HG02610 (cell line): ENCODE data around the gene PHF12.
A peak's percentile ranks its signal among the peaks of the same experiment; 100 is the strongest.

Experiments used
- ATAC-seq: cut with Tn5 transposase; IDR thresholded peaks from one replicate; pipeline ENCODE4 v1.9.1; 2021; ENCODE audit warnings: mild to moderate bottlenecking, moderate library complexity; ENCODE audit not compliant: unreplicated experiment

PHF12 gene

DNA sequence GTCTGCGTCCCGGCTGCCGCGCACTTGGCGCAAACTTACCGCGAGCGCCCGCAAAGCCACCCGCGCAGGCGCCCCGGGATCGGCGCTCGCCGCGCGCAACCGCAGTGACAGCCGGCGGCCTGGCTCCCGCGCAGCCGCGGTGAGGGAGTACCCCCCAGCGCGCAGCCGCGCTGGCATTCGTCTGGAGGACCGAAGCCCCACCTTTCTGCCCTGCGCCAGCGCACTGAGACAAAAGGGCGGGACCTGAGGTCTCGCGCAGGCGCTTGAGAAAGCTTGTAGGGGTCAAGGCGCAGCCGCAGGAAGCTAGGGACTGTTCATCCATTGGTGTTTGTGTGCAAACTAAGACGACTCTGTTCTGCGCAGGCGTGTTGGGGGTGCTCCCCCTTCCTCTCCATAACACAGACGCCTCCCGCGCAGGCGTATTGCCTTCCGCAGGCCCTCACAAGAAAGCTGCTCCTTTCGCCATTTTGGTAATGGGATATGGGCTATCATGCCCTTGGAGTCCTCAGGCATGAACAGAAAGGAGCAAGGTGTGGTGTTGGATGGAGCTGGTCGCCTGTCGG lies at the start of gene PHF12:
TSS of gene PHF12 (minus strand) at position 91 of the 563 bp plus-strand sequence. CDS start 558 bp downstream, outside the sequence.
- peak; percentile 51 for ATAC-seq

DNA sequence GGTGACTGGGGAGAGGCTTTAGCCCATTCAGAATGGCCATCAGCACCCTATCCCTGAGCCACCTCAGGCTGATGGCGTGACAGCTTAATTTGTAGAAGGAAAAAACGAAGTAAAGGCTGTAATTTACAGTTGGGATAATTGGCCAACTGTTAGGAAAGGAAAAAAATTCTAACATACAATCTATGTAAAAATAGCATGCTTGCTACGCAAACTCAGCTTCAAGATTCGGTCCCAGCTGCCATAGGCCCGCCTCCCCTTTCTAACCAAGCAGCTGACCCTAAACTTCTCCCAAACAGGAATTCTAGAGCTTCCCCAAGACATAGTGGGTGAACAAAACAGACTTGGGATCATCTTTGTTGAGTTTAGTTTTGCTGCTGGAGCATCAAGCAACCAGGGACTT lies 49.7 kb upstream of the PHF12 start:
- ATAC-seq, result no peak

DNA sequence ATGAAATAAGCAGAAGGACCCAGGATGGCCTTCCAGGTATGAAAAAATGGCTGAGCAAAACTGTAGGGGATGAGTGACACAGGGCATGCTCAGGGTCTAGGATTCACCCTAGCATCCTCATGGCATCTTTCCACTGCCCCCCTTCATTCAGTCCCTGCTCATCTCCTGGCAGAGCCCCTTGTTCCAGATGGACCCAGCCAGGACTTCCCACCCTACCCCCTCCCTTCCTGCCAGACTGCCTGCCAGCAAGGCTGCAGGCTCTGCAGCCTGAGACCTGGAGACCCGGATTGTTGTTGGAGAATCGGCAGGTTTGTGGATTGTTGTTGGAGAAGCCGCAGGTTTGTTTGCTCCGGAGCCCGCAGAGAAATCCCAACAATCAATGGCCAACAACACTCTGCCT lies 47.9 kb upstream of the PHF12 start:
- ATAC-seq, result no peak

DNA sequence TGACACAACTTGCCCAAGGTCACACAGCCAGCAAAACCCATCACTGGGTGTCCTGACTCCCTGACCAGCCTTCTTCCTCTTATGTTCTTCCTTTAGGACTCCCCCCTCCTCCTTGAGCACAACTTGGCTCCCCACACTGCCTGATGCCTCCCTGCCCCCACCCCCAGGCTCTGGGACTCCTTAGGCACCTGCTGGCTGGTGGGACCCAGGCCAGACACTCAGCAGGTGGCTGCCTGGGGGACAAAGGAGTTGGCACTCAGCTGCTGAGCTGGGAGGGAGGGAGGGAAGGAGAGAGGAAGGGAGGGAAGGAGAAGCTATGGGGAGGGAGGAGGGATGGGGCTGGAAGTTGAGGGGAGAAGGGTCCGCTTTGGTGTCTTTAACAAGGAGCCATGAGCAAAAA lies 46.5 kb upstream of the PHF12 start:
- no peak for ATAC-seq

DNA sequence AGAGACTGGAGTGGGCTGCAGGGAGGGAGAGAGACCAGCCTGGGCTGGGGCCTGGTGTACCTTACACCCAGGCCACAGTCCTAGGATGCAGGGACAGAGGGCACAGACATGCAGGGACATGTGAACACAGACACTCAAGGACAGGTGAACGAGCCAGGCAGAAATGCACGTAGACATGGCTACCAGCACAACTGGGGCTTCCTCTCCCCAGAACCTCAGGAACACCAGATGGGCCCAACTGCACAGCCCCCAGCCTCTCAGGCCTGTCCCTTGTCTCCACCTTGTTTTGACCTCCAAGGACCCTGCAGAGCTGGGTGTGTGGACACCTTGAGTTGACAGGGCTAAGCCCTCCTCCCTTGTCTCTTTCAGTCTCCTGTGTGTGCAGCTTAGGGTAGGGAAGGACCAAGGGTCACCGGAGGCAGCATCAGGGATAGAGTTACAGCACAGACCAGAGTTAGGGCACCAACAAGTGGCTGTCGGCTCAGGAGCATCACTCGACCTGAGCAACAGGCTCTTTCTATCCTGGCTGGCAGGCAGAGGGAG lies 45.3 kb upstream of the PHF12 start:
- no peak for ATAC-seq

DNA sequence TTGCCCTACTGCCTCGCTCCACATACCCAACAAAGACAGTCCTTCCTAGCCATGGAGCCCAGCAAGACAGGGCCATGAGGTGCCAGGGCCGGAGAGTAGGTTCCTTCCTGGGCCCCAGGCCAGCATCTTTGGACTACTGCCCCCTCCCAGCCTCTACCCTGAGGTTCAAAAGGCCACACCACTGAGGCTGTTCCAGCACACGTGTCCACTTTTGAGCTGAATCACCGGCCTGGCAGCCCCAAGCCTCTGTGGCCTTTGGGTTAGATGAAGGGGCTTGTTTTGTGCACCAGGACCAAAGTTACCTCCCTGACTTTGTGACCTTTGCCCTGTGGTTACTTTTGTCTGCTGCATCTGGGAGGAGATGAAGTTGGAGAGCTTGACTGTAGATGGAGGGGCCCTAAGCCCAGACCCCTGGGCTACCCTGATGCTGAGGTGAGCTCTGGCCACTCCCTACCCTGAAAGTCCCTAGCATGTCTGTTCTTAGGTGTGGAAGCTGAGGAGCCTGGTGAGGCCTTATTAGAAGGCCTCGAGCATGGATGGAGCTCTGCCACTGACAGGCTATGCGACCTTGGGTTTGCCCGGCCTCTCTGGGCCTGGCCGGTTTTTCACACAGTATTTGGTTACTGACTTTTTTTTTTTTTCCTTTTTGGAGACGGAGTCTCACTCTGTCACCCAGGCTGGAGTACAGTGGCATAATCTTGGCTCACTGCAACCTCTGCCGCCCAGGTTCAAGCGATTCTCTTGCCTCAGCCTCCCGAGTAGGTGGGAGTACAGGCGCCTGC lies 42.5 kb upstream of the PHF12 start:
- no peak for ATAC-seq

DNA sequence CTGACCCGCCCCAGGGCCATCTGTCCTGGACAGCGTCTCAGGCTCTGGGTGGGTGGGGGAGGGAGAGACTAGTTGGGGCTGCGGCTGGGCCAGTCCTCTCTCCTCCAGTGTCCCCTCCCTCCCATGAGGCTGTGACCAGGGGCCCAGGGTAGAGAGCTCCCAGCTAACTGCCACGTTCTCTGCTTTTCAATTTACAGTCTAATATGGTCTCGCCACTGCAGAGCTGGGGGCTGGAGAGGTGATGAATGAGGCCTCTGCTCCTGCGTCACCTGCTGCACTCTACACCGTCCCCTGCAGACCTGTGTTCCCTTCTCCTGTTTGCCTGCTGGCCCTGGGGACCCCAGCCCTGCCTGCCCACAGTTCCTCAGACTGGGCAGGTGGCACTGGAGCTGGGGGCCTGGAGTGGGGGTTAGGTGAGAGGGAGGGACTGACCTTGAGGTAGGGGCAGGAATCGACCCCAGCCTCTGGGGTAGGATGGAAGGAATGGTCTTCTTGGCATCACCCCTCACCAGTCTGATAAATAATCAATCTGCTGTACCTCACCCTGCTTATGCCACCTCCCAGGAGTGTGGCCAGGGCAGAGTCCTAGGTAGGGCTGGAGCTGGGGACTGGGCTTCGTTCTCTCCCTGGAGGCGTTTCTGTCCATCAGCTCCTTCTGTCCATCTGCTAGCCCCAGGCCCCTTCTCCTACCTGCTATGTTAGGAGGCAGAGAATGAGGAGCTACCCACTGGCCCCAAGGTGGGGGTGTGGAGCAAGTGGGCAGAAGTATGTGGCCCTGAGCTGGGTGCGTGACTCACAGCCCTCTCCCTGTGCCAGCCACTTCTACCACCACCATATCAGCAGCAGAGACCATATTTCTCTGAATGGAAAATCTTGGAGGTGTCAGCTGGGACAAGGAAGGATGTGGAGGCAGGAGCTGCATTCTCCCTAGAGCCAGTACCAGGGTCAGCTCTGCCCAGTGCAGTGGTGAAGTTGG lies 41.6 kb upstream of the PHF12 start:
- no peak for ATAC-seq

DNA sequence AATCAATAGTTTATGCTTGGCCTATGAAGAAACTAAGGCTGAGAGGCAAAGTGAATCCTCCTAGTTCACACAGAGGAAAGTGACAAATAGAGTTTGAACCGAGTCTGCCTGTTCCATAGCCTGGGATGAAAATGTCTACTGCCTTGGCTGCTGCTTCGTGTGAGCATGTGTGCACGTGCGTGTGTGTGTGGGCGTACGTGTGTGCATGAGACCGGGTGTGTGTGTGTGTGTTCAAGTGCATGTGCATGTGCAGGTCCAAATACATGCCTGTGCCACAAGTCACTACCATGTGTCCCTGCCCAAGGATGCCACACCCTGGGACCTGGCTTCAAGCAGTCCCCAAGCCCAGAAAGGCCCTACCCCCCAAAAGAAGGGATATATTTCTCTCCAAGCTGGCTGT lies 40.9 kb upstream of the PHF12 start:
- ATAC-seq, result no peak

DNA sequence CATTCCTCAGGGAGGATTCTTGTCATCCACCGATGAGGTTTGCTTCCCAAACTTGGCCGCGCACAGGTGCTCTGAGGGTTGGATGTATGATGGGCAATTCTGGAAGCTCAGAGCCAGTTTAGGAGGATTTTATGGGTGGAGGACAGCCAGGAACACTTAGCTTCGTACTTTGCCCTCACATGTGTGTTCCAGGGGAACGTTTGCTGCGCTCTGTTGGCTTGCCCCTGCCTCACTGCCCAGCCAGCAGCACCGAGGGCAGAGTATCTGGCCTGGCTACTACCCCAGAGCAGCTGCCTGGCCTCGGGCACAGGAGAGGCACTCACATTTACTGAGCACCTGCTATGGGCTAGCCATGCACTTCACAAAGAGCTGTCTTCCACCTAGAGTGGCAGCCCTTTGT lies 40.5 kb upstream of the PHF12 start:
- no peak for ATAC-seq

DNA sequence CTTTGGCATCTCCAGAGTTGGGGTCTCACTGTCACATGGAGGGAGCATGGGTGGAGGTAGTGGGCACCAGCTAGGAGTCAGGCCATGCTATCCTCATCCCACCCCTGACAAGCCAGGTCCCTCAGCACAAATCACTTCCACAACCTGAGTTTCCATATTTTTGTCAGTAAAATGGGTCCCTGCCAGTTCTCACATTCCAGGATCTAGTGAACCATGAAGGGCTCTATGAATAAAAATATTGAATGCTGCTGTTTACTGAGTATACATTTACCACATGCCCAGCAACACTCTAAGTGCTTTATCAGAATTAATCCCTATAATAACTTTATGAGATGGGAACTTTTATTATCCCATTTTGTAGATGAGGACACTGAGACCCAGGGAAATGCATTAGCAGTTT lies 37.7 kb upstream of the PHF12 start:
- ATAC-seq, result no peak

DNA sequence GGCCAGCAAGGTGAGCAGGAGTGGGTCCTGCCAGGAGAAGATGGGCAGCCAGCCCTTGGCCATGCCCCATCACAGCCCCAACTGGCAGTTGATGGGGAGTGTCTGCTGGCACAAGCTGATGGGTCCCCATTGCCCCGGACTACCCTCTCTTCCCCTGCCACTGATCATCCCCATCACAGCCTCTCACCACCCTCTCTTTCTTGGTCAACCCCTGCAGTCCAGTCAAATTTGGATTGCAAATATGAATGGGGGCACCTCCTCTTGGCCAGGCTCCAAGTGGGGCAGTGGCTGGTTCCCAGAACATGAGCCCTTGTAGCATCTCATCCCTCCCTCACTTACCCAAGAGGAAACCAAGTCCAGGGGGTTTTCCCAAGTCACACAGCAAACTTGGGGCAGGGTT lies 37.2 kb upstream of the PHF12 start:
- no peak for ATAC-seq

DNA sequence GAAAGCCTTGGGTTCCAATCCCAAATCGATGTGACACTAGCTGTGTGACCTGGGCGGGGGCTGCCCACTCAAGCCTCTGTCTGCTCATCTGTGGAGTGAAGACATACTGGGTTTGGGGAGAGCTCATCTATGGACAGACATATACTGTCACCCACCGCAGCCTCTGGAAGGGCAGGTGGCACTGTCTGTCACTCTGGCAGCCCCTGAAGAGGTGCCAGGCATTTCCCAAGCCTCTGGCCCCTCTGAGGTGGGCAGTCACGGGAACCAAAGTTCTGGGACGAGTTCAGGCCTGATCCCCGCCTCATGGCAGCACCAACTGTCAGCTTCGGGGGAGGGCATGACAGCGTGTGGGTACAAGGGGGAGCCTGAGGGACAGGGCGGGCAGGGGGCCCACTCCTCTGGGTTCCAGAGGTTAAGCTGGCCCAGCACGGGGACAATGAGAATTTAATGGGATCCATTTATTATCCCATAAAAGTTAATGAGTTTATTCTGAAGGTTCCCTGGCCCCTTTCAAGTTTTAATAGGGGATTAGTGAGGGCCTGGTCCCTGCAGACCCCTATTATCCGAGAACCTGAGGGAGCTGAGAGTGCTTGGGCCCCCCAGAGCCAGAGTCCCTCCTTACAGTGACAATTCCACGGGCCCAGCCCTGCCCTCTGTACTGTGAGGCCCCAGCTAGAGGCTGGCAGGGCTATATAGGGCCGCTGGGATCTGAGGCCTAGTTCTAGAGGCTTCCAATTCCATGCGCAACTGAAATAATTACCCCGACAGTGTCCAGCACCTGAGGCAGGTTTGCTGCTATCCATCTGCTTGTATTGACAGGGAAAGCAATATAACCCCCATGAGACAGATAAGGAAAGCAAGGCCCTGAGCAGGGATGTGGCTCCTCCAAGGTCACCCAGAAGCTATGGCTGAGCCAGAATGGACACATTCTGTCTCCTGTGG lies 35.7 kb upstream of the PHF12 start:
- no peak for ATAC-seq

DNA sequence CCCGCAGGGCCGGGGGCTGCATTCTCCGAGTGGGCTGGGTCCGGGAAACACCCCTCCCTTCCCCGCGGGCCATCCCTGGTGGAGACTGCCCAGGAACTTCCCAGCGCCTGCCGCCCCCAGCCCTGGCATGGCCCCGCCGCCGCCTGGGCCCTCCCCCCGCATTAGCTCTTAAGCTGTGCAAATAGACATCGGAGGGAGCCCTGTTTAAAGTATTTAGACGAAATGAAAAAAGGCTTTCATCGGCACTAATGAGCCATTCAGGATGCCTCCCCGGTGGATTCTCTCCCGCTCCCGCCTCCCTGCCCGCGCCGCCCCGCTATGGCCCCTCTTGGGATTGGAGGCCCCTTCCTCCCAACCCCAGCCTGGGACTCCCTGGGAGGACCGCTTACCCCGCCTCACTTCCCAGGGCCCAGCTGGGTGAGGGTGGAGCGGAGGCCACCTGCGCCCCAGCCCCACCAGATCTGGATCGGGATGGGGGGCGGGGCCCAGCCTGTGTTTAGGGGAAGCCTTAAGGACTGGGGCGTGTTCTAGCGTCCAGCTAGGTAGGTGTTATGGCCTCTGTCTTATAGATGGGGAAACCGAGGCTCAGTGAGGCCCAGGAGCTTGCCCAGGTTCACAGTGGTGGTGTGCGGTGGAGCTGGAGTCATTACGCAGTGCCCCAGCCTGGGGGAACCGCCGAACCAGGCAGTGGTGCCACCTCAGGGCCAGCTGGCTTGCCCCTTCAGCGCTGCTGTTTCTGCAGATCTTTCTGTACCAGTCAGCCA lies 34.8 kb upstream of the PHF12 start:
- ATAC-seq, result no peak

DNA sequence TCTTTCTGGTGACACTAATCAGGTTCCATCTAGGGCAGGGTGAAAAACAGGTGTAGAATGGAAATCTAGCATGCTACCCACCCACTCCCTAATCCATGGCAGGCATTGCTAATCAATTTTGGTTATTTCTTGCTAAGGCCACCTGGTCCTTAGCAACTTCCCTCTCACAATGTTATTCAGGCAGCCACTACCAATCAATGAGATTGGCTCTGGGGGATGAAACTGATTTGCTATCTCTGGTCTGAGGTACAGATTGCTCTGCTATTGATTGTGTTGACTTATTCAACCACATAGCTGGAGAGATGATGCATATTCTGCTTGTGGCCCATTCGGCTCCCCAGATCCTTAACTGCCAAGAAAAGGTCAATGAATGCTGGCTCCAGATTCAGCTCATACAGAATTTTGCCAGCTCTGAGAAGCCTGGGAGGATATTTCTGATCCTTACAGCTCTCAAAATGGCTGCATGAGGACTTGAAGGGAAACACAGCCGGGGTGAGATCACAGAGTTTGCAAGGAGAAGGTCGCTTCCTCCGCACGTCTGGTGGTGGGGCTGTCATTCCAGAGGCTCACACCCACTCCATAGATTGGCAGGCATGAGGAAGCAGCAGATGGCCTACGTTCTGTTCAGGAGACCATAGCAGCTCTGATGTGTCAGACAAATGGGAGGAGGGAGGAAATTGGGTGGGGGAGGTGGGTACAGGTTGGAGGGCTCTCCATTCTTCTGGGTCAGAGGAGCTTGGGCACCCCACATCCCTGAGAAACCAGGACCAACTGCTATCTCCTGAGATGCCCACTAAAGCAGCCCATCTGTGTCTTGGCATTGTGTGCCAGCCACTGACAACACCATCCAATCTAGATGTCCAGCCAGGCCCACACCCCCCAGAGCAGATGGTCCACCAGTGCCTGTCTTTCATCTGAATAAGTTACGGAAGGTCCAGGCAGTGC lies 32.2 kb upstream of the PHF12 start:
- no peak for ATAC-seq

DNA sequence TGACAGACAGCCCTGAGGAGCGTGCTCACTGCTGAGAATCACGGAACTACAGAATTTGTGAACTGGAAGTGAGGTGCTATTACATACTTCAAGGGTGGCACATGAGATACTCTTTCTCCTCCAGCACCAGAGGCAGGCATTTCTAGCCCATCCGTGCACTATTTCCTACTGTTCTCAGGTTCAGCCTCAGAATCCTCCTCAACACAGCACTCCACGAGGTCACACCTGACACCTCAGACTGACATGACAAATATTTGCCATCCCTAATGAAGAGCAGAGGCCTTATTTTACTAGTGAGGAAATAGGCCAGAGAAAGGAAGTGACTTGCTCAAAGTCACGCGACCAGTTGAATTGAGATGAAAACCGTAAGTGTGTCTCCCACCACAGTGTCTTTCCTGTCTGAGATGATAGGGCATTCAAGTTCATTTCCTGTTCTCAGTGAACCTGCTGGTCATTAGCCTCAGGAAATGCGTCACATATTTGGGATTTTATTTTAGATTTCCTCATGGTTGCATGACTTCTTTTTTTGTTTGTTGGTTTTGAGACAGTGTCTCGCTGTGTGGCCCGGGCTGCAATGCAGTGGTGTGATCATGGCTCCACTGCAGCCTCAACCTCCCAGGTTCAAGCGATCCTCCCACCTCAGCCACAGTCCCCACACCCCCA lies 30.9 kb upstream of the PHF12 start:
- peak; percentile 54 for ATAC-seq

DNA sequence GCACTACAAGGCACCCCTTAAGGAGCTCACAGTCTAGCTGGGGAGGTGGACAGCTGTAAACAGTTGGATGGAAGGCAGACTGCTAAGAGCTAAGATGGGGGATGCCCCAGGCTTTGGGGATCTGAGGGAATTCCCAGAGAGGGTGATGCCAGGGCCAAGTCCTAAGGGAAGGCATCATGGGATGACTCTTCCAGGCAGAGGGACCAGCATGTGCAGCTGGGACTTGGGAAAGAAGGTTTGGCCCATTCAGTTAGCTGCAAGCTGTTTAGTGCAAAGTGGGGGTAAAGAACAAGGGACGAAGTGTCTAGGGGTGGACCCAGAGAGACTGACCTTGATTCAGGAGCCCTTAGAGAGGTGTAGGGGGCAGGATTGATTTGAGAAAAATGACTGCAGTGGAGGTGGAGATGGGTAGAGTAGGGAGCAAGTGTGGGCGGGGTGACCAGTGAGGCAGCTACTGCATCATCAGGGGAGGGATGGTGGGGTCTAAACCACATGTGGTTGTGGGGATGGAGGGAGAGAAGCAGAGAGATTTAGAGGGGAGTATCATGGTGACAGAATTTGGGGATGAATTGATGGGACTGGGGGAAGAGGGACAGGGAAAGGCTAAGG lies 27.1 kb upstream of the PHF12 start:
- ATAC-seq, result no peak

DNA sequence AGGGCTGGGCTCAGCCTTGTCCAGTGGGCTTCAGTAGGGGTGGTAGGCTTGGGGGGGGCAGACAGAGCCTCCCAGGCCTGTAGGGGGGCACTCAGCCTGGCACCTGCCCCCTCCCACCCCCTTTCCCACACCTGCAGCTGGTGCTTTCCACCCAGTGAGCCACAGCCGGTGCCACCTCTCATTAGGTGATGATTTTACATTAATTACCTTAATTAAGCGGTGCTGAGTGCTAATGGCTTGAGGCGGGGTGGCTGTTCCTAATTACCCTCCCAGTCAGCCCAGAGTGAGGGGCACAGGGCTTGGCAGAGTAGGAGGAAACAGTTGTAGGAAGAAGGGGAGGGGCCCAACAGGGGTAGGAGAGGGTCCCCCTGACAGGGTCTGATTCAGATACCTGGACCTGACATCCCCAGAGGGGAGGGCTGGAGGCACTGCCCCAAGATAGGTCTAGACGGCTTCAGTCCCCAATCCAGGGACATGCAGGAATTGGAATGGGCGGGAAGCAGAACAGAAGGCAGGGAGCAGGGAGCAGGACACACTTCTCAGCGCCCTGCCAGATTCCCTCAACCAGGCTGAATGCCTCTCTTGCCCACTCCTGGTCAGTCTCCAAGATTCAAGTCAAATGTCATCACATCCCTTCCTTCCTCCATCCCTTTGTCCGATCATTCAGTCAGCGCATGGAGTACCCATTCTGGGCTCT lies 26.5 kb upstream of the PHF12 start:
- ATAC-seq, result no peak
